Tibial artery (tissue), 4 donors: ENCODE results near the gene CHKB.
A peak's percentile ranks its signal among the peaks of the same experiment; 100 is the strongest.

ENCODE experiments used
- DNase-seq, 2 donors: peaks; one replicate each; pipeline ENCODE4 v3.0.0-alpha.2; 2019
- H3K27ac ChIP-seq, 2 donors: fragments of 200-600 bp; sonication (generic) in 1 of 2; 1 replicate in 1 of 2; 2 replicates in 1 of 2; pipeline ENCODE4 v1.5.1; 2018 to 2019; ENCODE audit warnings: mild to moderate bottlenecking in 1 of 2
- H3K27me3 ChIP-seq, 2 donors: fragments of 200-600 bp; sonication (generic) in 1 of 2; one replicate each; pipeline versions ENCODE4 v1.5.1 to v1.6.0; 2016 to 2019
- H3K36me3 ChIP-seq, 3 donors: fragments of 200-600 bp; sonication (generic) in 2 of 3; one replicate each; pipeline ENCODE4 v1.5.1; 2016 to 2019; ENCODE audit warnings: mild to moderate bottlenecking in 2 of 3
- H3K4me1 ChIP-seq, 4 donors: fragments of 200-600 bp; sonication (generic) in 2 of 4; 1 replicate in 3 of 4; 2 replicates in 1 of 4; pipeline ENCODE4 v1.5.1; 2016 to 2019
- H3K4me3 ChIP-seq, 2 donors: fragments of 200-600 bp; sonication (generic) in 1 of 2; 1 replicate in 1 of 2; 2 replicates in 1 of 2; pipeline ENCODE4 v1.5.1; 2018 to 2019; ENCODE audit warnings: mild to moderate bottlenecking in 2 of 2
- H3K9me3 ChIP-seq, 3 donors: fragments of 200-600 bp; sonication (generic) in 1 of 3; one replicate each; pipeline ENCODE4 v1.5.1; 2016 to 2019
- intact Hi-C: fragments of 100-400 bp; cut with DNase I; formaldehyde crosslinking; loops from one replicate; pipeline ENCODE4 v1.15.0; 2023; ENCODE audit warnings: low total_unique reads
- TF ChIP-seq, protein P1 (sequence below), 2 experiments: fragments of 200-600 bp in 1 of 2; fragments of 450-650 bp in 1 of 2; IDR thresholded peaks; one replicate each; pipeline ENCODE4 v1.5.1; 2017 to 2019; ENCODE audit warnings: antibody characterized with exemption in 2 of 2, mild to moderate bottlenecking in 1 of 2, moderate library complexity in 1 of 2

The CHKB gene

DNA sequence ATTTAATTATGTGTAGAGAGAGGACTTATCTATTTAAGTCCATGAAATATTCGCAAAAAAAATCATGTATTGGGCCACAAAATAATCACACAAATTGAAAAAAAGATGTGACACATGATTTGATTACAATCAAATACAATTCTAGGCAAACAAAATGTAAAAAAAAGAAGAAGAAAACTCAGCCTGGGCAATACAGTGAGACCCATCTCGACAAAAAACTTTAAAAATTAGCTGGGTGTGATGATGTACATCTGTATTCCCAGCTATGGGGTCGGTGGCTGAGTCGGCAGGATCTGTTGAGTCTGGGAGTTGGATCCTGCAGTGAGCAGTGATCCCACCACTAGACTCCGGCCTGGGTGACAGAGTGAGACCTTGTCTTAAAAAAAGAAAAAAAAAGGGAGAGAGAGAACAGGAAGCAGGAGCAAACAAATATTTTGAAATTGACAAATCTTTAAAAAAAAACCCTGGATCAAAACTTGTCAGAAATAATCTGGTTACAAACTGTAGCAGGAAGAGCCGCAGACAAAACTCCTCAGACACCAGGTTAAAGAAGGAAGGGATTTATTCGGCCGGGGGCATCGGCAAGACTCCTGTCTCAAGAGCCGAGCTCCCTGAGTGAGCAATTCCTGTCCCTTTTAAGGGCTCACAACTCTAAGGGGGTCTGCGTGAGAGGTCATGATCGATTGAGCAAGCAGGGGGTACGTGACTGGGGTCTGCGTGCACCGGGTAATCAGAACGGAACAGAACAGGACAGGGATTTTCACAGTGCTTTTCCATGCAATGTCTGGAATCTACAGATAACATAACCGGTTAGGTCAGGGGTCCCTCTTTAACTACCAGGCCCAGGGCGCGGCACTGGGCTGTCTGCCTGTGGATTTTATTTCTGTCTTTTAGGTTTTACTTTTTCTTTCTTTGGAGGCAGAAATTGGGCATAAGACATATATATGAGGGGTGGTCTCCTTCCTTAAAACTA, 49.5 kb downstream of the CHKB start:
- TF ChIP-seq, protein P1, sequence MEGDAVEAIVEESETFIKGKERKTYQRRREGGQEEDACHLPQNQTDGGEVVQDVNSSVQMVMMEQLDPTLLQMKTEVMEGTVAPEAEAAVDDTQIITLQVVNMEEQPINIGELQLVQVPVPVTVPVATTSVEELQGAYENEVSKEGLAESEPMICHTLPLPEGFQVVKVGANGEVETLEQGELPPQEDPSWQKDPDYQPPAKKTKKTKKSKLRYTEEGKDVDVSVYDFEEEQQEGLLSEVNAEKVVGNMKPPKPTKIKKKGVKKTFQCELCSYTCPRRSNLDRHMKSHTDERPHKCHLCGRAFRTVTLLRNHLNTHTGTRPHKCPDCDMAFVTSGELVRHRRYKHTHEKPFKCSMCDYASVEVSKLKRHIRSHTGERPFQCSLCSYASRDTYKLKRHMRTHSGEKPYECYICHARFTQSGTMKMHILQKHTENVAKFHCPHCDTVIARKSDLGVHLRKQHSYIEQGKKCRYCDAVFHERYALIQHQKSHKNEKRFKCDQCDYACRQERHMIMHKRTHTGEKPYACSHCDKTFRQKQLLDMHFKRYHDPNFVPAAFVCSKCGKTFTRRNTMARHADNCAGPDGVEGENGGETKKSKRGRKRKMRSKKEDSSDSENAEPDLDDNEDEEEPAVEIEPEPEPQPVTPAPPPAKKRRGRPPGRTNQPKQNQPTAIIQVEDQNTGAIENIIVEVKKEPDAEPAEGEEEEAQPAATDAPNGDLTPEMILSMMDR (IDR thresholded peaks at IDR 0.05), result no peak
- Histone ChIP-seq H3K9me3 (no peaks in the 10 kb centered on the region), H3K27me3 (peaks cover 6 to 77% of the 10 kb centered on the region in 2 donors), H3K4me3 (peak overlapping the region in 1 of 2 donors; percentile 53), H3K27ac (no peak overlapping the region), H3K4me1 (peaks cover 0 to 37% (median 30%) of the 10 kb centered on the region in 4 donors), H3K36me3 (no peaks in the 10 kb centered on the region)
- intact Hi-C loops, result no loop called here
- DNase-seq, result no peak

DNA sequence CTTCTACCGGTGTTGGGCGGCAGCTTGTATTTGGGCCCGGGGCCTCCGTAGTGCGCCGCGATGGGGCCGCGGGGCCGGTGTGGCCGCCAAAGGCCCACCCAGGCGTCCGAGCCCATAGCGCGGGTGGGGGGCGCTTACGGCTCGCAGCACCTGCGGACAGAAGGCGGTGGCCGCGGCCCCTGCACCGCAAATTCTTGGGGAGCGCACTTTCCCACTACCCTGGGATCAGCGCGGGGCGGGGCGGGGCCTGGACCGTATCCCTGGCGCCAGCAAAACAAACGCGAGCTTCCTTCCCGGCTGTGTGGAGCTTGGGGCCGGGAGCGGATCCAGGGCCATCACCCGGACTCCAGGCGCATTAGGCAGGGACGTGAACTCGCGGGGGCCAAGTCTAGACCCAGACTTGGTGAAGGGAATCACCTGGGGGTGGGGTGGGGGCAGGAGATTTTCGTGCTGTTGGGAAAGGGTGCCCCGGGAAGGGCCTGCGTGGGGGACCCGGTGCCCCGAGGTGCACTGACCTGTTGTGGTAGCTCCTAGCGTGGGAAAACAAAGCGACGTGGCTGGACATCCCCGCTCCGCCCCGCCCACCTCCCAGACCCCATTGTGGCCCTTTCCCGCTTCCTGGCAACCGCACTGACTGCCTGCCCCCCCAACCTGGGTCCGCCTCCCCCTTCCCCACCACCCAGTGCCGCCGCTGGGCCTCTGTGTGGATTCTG, 50.5 kb downstream of the CHKB start:
- intact Hi-C loops, result no loop called here

DNA sequence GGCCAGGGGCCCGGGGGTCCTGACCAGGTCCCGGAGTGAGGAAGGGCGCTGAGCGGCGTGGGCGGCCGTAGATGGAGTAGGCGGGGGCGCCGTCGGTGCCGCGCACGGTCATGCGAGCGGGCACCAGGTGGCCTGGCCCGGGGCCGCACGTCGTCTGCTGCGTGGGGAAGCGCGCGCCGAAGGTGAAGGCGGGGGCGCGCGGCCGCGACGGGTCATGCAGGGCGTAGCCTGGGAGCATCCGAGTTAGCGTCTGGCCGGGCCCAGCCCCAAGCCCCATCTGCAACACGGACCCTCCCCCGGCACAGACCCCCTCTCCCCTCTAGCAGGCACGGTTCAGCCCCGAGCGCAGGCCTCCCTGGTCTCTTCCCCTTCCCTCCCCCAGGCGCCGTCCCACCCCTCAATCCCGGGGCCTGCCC, 51.1 kb downstream of the CHKB start:
- DNase-seq, result no peak
- H3K27ac ChIP-seq, result peak overlapping the region; percentile 57 to 69
- peak overlapping the region; percentile 44 to 53 for H3K4me3 ChIP-seq
- intact Hi-C loops, result no loop called here
- H3K27me3 ChIP-seq, result peaks cover 6 to 70% of the 10 kb centered on the region in 2 donors
- H3K4me1 ChIP-seq, result peaks cover 0 to 46% (median 33%) of the 10 kb centered on the region in 4 donors
- no peaks in the 10 kb centered on the region for H3K9me3 ChIP-seq
- TF ChIP-seq, protein P1 (IDR thresholded peaks at IDR 0.05), result no peak
- no peaks in the 10 kb centered on the region for H3K36me3 ChIP-seq

More for the DNA sequence above, 50.5 kb downstream of the CHKB start:
- DNase-seq, result peak; percentile 81 to 83
- Histone ChIP-seq H3K27me3 (peaks cover 6 to 70% of the 10 kb centered on the region in 2 donors), H3K27ac (peak overlapping the region; percentile 57 to 69), H3K4me1 (peaks cover 0 to 40% (median 31%) of the 10 kb centered on the region in 4 donors), H3K36me3 (no peaks in the 10 kb centered on the region), H3K9me3 (no peaks in the 10 kb centered on the region), H3K4me3 (peak overlapping the region; percentile 44 to 53)
- TF ChIP-seq, protein P1 (IDR thresholded peaks at IDR 0.05), result no peak

DNA sequence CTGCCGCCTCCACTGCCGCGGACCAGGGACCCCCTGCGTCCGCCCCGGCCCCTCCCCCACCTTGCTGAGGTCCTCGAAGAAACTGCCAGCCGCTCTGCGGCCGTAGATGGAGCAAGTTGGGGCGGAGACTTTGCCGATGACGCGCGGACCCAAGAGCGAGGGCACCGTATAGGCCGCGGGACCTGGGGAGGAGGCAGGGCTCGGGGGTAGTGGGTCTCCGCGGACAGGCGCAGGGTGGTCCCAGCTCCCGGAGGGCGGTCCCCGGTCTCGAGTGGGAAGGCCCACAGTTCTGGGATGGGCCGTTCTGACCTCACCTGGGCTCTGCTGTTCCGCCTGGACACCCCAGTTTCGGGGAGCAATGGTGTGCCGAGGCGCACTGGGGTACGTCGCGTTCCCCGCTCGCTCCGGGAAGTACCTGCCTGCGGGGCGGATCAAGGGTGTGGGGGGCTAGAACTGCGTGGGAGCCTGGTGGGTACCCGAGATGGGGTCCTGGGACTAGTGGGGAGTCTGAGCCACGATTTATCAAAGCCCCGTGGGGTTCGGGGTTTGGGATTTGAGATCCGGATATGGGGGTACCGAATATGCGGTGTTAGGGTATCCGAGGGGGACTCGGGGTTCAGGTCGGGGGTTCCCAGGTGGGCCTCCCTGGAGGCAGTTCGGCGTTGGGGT, 51.6 kb downstream of the CHKB start:
- no peaks in the 10 kb centered on the region for H3K9me3 ChIP-seq
- DNase-seq, result peak; percentile 87 to 91
- peaks cover 0 to 51% (median 35%) of the 10 kb centered on the region in 4 donors for H3K4me1 ChIP-seq

DNA sequence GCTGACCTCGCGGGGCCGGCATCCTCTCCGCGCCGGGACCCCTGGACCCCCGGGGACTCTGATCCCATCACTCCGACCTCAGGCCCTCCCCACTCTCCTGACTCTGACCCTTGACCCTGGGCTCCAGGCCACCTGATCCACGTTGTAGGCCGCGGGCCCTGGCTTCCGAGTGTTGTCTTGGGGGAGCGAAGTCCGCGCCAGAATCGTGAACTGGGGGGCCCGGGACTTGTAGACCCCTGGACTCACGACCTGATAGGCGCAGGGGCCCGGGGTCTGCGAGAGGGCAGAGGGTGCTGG, 52.1 kb downstream of the CHKB start:
- peaks cover 6 to 61% of the 10 kb centered on the region in 2 donors for H3K27me3 ChIP-seq

More for the DNA sequence above, 51.6 kb downstream of the CHKB start:
- H3K27me3 ChIP-seq, result peaks cover 6 to 66% of the 10 kb centered on the region in 2 donors
- TF ChIP-seq, protein P1 (IDR thresholded peaks at IDR 0.05), result no peak
- peak overlapping the region; percentile 44 to 53 for H3K4me3 ChIP-seq
- H3K27ac ChIP-seq, result peak overlapping the region; percentile 57 to 69
- intact Hi-C loops, result no loop called here
- no peaks in the 10 kb centered on the region for H3K36me3 ChIP-seq

More for the DNA sequence above, 52.1 kb downstream of the CHKB start:
- Histone ChIP-seq H3K9me3 (no peaks in the 10 kb centered on the region), H3K27ac (peak overlapping the region; percentile 57 to 69), H3K36me3 (no peaks in the 10 kb centered on the region), H3K4me3 (peak overlapping the region; percentile 44 to 53), H3K4me1 (peaks cover 0 to 51% (median 35%) of the 10 kb centered on the region in 4 donors)
- intact Hi-C loops, result no loop called here
- TF ChIP-seq, protein P1 (IDR thresholded peaks at IDR 0.05), result no peak
- peak; percentile 56 to 76 for DNase-seq
